ENCODE results near the gene ZWILCH.
"Not testable (repeated sequence)": the region's sequence is repeated elsewhere in the genome, so short reads cannot be mapped to it uniquely, and the experiment has no call there.

Gene ZWILCH

GRCh38 chr15:66586155-66586976 lies 81.2 kb downstream of the ZWILCH start:
- DNase-seq = peak in 1 of 2 experiments; percentile 27

GRCh38 chr15:66587020-66587419 lies 81.9 kb downstream of the ZWILCH start:
- no peak for DNase-seq

- no peak for DNase-seq
Observed at GRCh38 chr15:66587749-66588148, 82.6 kb downstream of the ZWILCH start.

GRCh38 chr15:66588537-66588936 lies 83.4 kb downstream of the ZWILCH start:
- DNase-seq = no peak

- DNase-seq = no peak
Observed at GRCh38 chr15:66588971-66589370, 83.8 kb downstream of the ZWILCH start.

- not testable (repeated sequence) for DNase-seq
Observed at GRCh38 chr15:66589429-66589828, 84.3 kb downstream of the ZWILCH start.

- DNase-seq = no peak
Observed at GRCh38 chr15:66590435-66590834, 85.3 kb downstream of the ZWILCH start.

- no peak for DNase-seq
Observed at GRCh38 chr15:66591322-66591862, 86.3 kb downstream of the ZWILCH start.

- no peak for DNase-seq
Observed at GRCh38 chr15:66592505-66593218, 87.5 kb downstream of the ZWILCH start.

- no peak for DNase-seq
Observed at GRCh38 chr15:66593219-66593780, 88.2 kb downstream of the ZWILCH start.

GRCh38 chr15:66594344-66594743 lies 89.2 kb downstream of the ZWILCH start:
- DNase-seq = no peak

GRCh38 chr15:66594836-66595235 lies 89.7 kb downstream of the ZWILCH start:
- no peak for DNase-seq

- DNase-seq = no peak
Observed at GRCh38 chr15:66595332-66595731, 90.2 kb downstream of the ZWILCH start.

GRCh38 chr15:66595931-66596545 lies 90.9 kb downstream of the ZWILCH start:
- DNase-seq = no peak

GRCh38 chr15:66598095-66598815 lies 93.1 kb downstream of the ZWILCH start:
- DNase-seq = no peak

Data from NCI-H524 (cell line).